HepG2 (cell line): ENCODE measurements around the gene ZNF184. TPM values are rescaled to one million over a fixed set of nuclear protein-coding genes. Genes with fewer than 3 reads are reported as not detected.
A peak's percentile ranks its signal among the peaks of the same experiment; 100 is the strongest.

Source experiments
- BCLAF1 ChIP-seq: fragments of 450-650 bp; IDR thresholded peaks from 2 replicates; pipeline ENCODE4 v1.6.1; 2017; ENCODE audit warnings: mild to moderate bottlenecking
- FOXJ3 ChIP-seq: sonication (generic); formaldehyde crosslinking; IDR thresholded peaks from 2 replicates; pipeline ENCODE4 v1.4.0; 2020; ENCODE audit warnings: missing genetic modification reagents, mild to moderate bottlenecking, borderline replicate concordance
- KDM3A ChIP-seq: IDR thresholded peaks from 2 replicates; pipeline ENCODE4 v1.6.1; 2018; ENCODE audit warnings: low read depth, missing compliant biosample characterization
- NBN ChIP-seq: fragments of 450-650 bp; conservative IDR thresholded peaks from 2 replicates; pipeline ENCODE4 v1.6.1; 2017
- NPAS2 ChIP-seq: sonication (generic); formaldehyde crosslinking; IDR thresholded peaks from 2 replicates; pipeline ENCODE4 v1.8.0; 2022; ENCODE audit warnings: mild to moderate bottlenecking, missing genetic modification reagents, borderline replicate concordance
- RXRA ChIP-seq: sonication (generic); formaldehyde crosslinking; IDR thresholded peaks from 2 replicates; pipeline ENCODE4 v1.5.1; 2020; ENCODE audit warnings: missing genetic modification reagents
- TAF1 ChIP-seq: sonication (generic); formaldehyde crosslinking; IDR thresholded peaks from 2 replicates; pipeline ENCODE4 v1.4.0; 2020; ENCODE audit warnings: missing genetic modification reagents
- TEAD2 ChIP-seq: sonication (generic); formaldehyde crosslinking; IDR thresholded peaks from 2 replicates; pipeline ENCODE4 v1.9.0; 2021; ENCODE audit warnings: missing genetic modification reagents
- TMF1 ChIP-seq: sonication (generic); formaldehyde crosslinking; IDR thresholded peaks from 2 replicates; pipeline ENCODE4 v1.8.1; 2022; ENCODE audit warnings: low read depth, missing genetic modification reagents
- ZFYVE20 ChIP-seq: sonication (generic); formaldehyde crosslinking; IDR thresholded peaks from 2 replicates; pipeline ENCODE4 v1.8.0; 2023; ENCODE audit warnings: low read depth, mild to moderate bottlenecking, moderate library complexity, missing genetic modification reagents, borderline replicate concordance
- ZIK1 ChIP-seq: sonication (generic); formaldehyde crosslinking; IDR thresholded peaks from 2 replicates; pipeline ENCODE4 v1.5.0; 2020; ENCODE audit warnings: mild to moderate bottlenecking, low read depth, missing genetic modification reagents, borderline replicate concordance
- ZNF337 ChIP-seq: sonication (generic); formaldehyde crosslinking; IDR thresholded peaks from 2 replicates; pipeline ENCODE4 v1.5.1; 2020; ENCODE audit warnings: missing genetic modification reagents, low read depth, mild to moderate bottlenecking, borderline replicate concordance
- ZNF34 ChIP-seq: sonication (generic); formaldehyde crosslinking; IDR thresholded peaks from 2 replicates; pipeline ENCODE4 v1.4.0; 2020; ENCODE audit warnings: mild to moderate bottlenecking, missing genetic modification reagents, borderline replicate concordance
- polyA plus RNA-seq, 8 experiments: library from polyadenylated mRNA; depleted of rRNA in 3 of 8; stranded (reverse) in 7 of 8; unstranded in 1 of 8; fragments of >200 nt; fragmentation: Illumina TruSeq in 4 of 8; extraction: Trizol in 4 of 8; gene quantifications; 2 replicates each; pipeline versions ENCODE4 v1.2.1 to v1.2.3, GENCODE V29; 2011 to 2016; ENCODE audit warnings: low read depth in 4 of 8, missing spikeins in 1 of 8, mixed read lengths in 1 of 8; ENCODE audit not compliant: insufficient read depth in 1 of 8
- total RNA-seq, 5 experiments: library from RNA; depleted of rRNA; stranded (reverse); fragments of >200 nt; fragmentation: Illumina TruSeq; extraction: Trizol; gene quantifications; 2 replicates each; pipeline ENCODE4 v1.2.3, GENCODE V29; 2016; ENCODE audit warnings: low read depth in 1 of 5
- TF ChIP-seq, protein P1 (sequence below): IDR thresholded peaks from 2 replicates; pipeline ENCODE4 v1.6.1; 2016; ENCODE audit warnings: missing genetic modification reagents, missing compliant biosample characterization
- TF ChIP-seq, protein P2 (sequence below): sonication (generic); formaldehyde crosslinking; IDR thresholded peaks from 2 replicates; pipeline ENCODE4 v1.8.1; 2023; ENCODE audit warnings: mild to moderate bottlenecking, missing genetic modification reagents, borderline replicate concordance
- TF ChIP-seq, protein P3 (sequence below): sonication (generic); formaldehyde crosslinking; IDR thresholded peaks from 2 replicates; pipeline ENCODE4 v1.5.0; 2020; ENCODE audit warnings: mild to moderate bottlenecking, missing genetic modification reagents
- TF ChIP-seq, protein P4 (sequence below), 2 experiments: IDR thresholded peaks; 2 replicates each; pipeline ENCODE4 v1.6.1; 2011 to 2012; ENCODE audit warnings: low read length in 2 of 2, borderline replicate concordance in 1 of 2, low read depth in 1 of 2, mild to moderate bottlenecking in 1 of 2, moderate library complexity in 1 of 2
- TF ChIP-seq, protein P5 (sequence below): sonication (generic); formaldehyde crosslinking; IDR thresholded peaks from 2 replicates; pipeline ENCODE4 v1.4.0; 2020; ENCODE audit warnings: missing genetic modification reagents, mild to moderate bottlenecking, borderline replicate concordance

Gene ZNF184
- total and polyA plus RNA-seq, 2 of the 13 experiments (the other 11 are each of a cell fraction or from before 2014, with no cell fraction given): 2.1 to 10.1 TPM

GRCh38 chr6:27479319-27480182, 6.6 kb upstream of the ZNF184 start (continued):
- TF ChIP-seq ZIK1 (CRISPR knock-in tag): 0 out of 2 replicates have a peak, but pooled peaks have one; percentile 60
- TF ChIP-seq, protein P1, sequence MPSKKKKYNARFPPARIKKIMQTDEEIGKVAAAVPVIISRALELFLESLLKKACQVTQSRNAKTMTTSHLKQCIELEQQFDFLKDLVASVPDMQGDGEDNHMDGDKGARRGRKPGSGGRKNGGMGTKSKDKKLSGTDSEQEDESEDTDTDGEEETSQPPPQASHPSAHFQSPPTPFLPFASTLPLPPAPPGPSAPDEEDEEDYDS (CRISPR knock-in tag): peak; percentile 93
- TF ChIP-seq TEAD2 (CRISPR knock-in tag): no peak
- TF ChIP-seq, protein P2, sequence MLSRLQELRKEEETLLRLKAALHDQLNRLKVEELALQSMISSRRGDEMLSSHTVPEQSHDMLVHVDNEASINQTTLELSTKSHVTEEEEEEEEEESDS (CRISPR knock-in tag): no peak
- TF ChIP-seq ZFYVE20 (CRISPR knock-in tag): no peak
- TF ChIP-seq, protein P3, sequence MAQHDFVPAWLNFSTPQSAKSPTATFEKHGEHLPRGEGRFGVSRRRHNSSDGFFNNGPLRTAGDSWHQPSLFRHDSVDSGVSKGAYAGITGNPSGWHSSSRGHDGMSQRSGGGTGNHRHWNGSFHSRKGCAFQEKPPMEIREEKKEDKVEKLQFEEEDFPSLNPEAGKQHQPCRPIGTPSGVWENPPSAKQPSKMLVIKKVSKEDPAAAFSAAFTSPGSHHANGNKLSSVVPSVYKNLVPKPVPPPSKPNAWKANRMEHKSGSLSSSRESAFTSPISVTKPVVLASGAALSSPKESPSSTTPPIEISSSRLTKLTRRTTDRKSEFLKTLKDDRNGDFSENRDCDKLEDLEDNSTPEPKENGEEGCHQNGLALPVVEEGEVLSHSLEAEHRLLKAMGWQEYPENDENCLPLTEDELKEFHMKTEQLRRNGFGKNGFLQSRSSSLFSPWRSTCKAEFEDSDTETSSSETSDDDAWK (CRISPR knock-in tag): no peak
- no peak for TF ChIP-seq TMF1
- TF ChIP-seq RXRA (CRISPR knock-in tag): no peak; the same call in 1 of the 2 replicates
- TF ChIP-seq, protein P4, sequence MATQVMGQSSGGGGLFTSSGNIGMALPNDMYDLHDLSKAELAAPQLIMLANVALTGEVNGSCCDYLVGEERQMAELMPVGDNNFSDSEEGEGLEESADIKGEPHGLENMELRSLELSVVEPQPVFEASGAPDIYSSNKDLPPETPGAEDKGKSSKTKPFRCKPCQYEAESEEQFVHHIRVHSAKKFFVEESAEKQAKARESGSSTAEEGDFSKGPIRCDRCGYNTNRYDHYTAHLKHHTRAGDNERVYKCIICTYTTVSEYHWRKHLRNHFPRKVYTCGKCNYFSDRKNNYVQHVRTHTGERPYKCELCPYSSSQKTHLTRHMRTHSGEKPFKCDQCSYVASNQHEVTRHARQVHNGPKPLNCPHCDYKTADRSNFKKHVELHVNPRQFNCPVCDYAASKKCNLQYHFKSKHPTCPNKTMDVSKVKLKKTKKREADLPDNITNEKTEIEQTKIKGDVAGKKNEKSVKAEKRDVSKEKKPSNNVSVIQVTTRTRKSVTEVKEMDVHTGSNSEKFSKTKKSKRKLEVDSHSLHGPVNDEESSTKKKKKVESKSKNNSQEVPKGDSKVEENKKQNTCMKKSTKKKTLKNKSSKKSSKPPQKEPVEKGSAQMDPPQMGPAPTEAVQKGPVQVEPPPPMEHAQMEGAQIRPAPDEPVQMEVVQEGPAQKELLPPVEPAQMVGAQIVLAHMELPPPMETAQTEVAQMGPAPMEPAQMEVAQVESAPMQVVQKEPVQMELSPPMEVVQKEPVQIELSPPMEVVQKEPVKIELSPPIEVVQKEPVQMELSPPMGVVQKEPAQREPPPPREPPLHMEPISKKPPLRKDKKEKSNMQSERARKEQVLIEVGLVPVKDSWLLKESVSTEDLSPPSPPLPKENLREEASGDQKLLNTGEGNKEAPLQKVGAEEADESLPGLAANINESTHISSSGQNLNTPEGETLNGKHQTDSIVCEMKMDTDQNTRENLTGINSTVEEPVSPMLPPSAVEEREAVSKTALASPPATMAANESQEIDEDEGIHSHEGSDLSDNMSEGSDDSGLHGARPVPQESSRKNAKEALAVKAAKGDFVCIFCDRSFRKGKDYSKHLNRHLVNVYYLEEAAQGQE (IDR thresholded peaks at IDR 0.05; ENCODE audit: borderline replicate concordance in 1 of 2, low read depth in 1 of 2, low read length in 2 of 2): no peak; a peak in 1 of 4 replicates
- peak; percentile 31; the same call in 1 of the 2 replicates for TF ChIP-seq TAF1 (CRISPR knock-in tag)
- peak; percentile 20; the same call in 1 of the 2 replicates for TF ChIP-seq ZNF337
- TF ChIP-seq, protein P5, sequence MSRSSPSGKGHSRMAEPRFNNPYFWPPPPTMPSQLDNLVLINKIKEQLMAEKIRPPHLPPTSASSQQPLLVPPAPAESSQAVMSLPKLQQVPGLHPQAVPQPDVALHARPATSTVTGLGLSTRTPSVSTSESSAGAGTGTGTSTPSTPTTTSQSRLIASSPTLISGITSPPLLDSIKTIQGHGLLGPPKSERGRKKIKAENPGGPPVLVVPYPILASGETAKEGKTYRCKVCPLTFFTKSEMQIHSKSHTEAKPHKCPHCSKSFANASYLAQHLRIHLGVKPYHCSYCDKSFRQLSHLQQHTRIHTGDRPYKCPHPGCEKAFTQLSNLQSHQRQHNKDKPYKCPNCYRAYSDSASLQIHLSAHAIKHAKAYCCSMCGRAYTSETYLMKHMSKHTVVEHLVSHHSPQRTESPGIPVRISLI (CRISPR knock-in tag): peak; percentile 97
- no peak for TF ChIP-seq ZNF34
- TF ChIP-seq BCLAF1: no peak
- TF ChIP-seq NPAS2 (CRISPR knock-in tag): no peak
- 0 out of 2 replicates have a peak, but pooled peaks have one; percentile 80 for TF ChIP-seq KDM3A (CRISPR knock-in tag)
- no peak for TF ChIP-seq NBN
- TF ChIP-seq FOXJ3 (CRISPR knock-in tag): peak; percentile 80; the same call in 1 of the 2 replicates
